Measurements from ENCODE around the gene SORCS2.

DNA sequence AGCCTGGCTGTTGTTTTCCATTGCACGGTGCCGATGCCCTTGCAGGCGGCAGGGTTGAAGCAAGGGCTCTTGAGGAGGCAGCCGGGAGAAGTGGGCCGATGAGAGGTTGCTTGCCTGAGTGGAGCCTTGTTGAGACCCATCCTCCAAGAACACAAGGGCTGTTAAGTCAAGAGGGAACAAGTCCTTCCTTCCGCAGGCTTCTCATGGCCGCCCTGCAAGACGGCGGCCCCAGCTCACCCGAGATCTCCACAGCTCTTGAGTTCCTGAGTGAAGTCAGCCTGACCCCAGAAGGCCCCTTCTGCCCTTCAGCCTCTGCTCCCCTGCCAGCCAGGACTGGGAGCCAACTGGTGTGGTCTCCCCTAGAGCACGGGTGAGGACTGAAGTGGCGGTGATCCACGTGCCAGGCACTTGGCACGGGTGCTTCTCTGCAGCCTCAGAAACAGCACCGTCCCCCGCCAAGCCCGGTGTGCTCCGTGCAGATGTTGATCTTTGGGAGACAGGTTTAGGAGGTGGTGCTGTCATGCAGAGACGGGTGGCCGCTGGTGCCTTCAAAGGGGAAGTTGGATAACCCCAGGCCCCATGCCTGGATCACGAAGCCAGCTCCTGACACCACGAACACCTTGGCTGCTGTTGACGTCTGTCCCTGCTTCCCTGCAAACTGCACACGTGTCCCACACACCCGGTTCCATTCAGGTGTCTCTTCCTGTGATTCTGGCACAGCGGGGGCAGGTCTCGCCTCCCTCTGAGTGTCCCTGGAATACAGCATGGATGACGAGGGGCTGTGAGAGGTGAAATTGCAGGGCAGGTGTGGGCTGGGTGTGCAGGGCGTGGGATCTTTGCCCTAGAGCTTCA lies 406.8 kb downstream of the SORCS2 start:
- no peak for TF ChIP-seq CTCF (IDR thresholded peaks at IDR 0.05; ENCODE audit: low read depth, low read length, poor library complexity, severe bottlenecking)
- TF ChIP-seq EZH2phosphoT487 (IDR thresholded peaks at IDR 0.05; ENCODE audit: borderline replicate concordance, low read length) = no peak

All from DOHH2 (cell line).